ENCODE results near the gene COG3.
A peak's percentile ranks its signal among the peaks of the same experiment; 100 is the strongest.

The COG3 gene

GRCh38 chr13:45510672-45511071 is 45.9 kb downstream of the COG3 start:
- no peak for DNase-seq

DNA sequence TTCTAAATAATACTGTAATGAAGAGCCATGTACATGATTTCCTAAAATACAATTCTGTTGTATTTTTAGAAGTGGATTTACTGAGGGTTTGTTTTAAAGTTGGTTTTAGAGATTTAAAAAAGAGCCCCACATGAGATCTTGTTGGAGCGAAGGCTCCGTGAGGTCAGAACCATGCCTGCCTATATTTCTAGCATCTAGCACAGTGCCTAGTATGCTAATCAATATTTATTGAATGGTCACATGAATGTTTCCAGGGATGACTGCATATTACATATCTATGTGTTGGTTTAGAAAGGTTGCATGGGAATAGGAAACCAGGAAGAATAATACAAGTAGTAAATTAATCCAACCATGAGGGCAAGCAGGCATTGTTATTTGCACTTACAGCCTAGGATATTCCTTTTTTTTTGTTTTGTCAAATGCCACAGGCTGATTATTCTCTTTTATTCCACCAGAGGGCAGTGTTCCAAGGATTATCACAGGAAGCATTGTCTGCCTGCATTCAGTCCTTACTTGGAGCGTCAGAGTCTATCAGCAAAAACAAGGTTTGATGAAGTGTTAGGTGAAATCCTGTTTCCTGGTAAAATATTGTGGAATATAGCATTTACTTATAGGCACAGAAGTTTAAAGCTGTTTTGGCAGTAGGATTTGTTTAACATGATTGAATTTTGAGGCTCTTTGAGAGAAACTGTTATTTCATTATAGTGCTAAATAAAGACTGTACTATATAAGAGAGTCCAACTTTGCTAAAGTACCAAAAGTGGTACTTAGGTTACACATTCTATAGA is 46.8 kb downstream of the COG3 start:
- DNase-seq: peak; percentile 39

DNA sequence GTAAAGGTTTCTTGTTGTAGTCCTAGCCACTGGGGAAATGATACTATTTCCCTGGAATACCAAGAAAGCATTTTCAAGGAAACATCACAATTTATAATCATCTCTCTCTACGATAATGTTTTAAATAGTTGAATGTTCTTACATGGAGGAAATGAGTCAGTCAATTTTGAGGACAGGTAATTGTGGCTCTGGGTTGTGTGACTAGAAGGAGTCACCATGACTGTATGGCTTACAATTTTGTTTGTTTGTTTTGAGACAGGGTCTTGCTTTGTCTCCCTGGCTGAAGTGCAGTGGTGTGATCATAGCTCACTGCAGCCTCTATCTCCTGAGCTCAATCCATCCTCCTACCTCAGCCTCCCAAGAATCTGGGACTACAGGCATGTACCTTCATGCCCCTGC is 47.4 kb downstream of the COG3 start:
- no peak for DNase-seq

GRCh38 chr13:45516757-45517156 is 52.0 kb downstream of the COG3 start:
- DNase-seq: no peak

DNA sequence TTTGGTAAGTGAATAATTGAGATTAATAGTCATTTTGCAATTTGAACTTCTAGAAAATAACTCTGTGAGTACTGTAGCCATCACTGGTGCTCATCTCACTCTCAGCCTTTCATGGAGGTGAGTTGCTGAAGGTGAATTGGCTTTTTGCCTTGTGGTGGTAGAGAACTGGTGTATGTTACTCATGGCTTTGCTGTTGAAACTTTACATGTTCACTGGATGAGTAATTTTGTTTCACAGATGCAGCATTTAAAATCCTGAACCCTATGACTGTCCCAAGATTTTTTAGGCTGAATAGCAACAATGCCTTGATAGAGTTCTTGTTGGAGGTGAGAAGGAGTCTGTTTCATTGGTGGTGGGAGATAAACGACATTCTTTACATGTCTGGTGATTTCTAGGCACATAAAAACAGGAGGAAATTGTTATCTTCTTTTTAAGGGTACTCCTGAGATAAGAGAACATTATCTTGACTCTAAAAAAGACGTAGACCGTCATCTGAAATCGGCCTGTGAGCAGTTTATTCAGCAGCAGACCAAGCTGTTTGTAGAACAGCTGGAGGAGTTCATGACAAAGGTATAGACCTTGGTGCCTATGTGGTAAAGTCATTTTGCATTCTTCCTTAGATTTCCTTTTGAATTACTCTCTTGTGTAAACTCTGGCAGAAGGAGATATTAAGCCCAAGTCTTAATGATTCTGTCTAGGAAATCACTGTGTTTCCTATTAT is 53.9 kb downstream of the COG3 start:
- DNase-seq: no peak

GRCh38 chr13:45519493-45519892 is 54.8 kb downstream of the COG3 start:
- DNase-seq: no peak

- no peak for DNase-seq
These were observed 56.6 kb downstream of the COG3 start for GRCh38 chr13:45521297-45521696.

- DNase-seq: no peak
These were observed 57.8 kb downstream of the COG3 start for GRCh38 chr13:45522571-45522970.

DNA sequence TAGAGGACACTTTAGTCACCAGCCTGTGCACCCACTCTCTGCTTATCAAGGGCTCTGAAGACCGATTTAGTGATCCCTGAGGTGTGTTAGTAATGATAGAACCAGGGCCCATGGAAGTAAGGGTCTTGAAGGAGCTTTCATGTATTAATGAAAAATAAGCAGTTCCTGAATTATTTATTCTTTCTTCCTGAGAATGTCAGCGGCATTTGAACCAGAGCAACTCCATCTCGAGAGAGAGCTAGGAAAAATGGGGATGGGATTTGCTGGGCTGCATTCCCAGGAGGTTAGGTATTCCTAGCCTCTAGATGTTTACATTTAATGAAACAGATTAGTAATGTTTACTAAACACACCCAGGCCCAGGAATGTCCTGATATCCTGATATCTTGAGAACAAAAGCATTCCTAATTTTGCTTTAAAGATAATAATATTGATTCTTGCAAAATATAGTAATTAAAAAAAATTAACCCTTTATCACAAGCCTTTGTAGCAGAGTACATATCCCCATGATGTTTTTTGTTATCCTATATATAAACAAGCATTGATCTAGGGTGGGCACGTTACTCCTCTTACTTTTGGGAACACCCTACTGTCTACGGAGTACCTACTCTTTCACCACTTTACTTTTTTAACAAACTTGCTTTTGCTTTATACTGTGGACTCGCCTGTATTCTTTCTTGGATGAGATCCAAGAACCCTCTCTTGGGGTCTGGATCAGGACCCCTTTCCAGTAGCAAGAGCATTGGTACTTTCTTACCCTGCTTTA is 63.1 kb downstream of the COG3 start:
- no peak for DNase-seq

DNA sequence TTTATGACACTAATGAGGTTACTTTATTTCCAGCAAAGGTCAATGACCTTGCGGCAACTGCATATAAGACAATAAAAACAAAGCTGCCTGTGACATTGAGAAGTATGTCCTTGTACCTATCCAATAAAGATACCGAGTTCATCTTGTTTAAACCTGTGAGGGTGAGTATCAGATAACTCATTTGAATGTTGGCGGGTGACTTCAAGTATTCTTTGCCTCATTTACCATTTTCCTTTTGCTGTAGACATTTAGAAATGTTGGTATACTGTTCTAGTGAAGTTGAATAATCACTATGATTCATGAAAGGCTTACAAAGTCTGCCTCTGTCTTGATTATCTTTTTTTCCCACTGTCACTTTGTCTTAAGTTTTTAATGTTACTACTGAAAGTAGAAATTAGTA is 65.0 kb downstream of the COG3 start:
- no peak for DNase-seq

DNA sequence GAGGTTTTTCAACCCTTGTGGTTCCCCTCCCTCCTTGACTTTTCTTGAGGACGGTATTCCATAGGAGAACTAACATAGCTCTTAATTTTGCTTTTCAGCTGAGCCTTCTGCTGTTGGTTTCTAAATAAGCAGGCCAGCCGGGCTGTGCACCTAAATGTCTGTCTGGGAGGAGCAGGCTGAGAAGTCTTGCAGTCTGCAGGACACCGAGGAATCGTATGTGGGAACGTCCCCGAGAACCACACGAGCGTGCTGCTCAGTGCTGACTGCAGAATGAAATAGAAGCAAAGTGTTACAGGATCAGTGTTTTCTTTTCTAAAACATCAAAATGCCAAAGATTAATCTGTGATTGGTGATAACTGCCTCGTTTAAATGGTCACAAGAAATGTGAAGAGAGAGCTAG is 69.9 kb downstream of the COG3 start:
- DNase-seq: no peak

GRCh38 chr13:45536224-45536623 is 71.5 kb downstream of the COG3 start:
- DNase-seq: no peak

GRCh38 chr13:45537516-45537915 is 72.8 kb downstream of the COG3 start:
- DNase-seq: no peak

DNA sequence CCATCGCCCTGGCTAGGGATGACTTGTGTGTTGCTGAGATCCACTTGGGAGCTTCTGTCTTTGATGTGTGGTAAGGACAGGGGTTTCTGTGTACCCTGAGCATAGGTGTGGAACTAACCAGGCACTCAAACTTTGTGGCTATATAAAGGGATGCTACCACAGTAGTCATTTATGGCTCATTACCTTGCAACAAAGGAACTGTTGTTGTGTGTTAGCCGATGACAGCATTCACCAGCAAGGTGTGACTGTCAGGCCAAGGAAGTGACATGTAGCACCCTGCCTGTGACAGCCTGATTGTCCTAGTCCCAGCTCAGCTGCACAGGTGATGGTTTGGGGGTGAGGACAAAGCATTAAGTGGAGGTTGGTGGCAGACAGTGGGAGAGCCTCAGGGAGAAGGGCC is 73.6 kb downstream of the COG3 start:
- DNase-seq: no peak

- no peak for DNase-seq
These were observed 75.5 kb downstream of the COG3 start for GRCh38 chr13:45540195-45540594.

DNA sequence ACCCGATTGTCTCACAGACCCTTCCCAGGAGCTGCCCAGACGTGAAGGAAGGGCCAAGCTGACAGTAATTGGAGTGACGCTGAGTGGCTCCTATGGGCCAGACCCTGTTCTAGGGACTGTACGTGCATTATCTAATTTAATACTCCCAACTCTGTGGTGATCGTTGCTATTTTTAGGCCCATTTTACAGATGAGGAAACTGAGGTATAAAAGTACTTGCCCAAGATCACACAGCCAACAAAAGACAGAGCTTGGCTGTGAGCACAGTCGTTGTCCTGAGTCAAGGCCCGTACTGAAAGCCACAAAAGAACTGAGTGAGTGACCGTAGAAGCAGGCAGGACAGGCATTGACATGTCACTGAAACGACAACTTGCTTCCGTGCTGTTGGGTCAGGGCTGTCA is 76.1 kb downstream of the COG3 start:
- DNase-seq: no peak

GRCh38 chr13:45541806-45542205 is 77.1 kb downstream of the COG3 start:
- no peak for DNase-seq

GRCh38 chr13:45542391-45542790 is 77.7 kb downstream of the COG3 start:
- no peak for DNase-seq

DNA sequence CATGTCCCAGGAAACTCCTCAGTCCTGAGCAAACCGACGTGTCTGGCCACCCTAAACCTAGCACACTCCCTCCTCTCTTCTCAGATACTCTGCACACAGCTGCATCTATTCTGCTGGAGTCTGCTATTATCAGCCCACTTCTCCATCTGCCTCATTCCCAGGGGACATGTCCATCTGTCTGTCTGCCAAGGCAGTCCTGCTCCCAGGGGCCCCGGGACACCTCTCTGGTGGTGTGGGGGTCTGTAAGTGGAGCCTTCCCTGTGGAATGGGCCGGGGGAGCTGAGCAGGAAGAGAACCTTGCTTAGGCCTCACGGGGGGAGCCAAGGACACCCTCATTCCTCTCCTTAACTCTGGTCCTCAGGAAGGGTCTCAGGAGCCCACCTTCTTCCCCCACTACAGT is 78.1 kb downstream of the COG3 start:
- no peak for DNase-seq

- DNase-seq: no peak
These were observed 79.8 kb downstream of the COG3 start for GRCh38 chr13:45544520-45544919.

GRCh38 chr13:45545686-45546409 is 81.1 kb downstream of the COG3 start:
- DNase-seq: no peak

- no peak for DNase-seq
These were observed 81.6 kb downstream of the COG3 start for GRCh38 chr13:45546410-45546765.

- no peak for DNase-seq
These were observed 83.5 kb downstream of the COG3 start for GRCh38 chr13:45548281-45548680.
